PC-3 (cell line): ENCODE results near the gene MALL.

Experiments used
- EZH2 ChIP-seq: fragments of 300-600 bp; sonication (generic); IDR thresholded peaks from one replicate; pipeline ENCODE4 v1.6.1; 2017; ENCODE audit warnings: antibody characterized with exemption, mild to moderate bottlenecking, low read length; ENCODE audit not compliant: unreplicated experiment
- TF ChIP-seq, protein P1 (sequence below): fragments of 300-600 bp; sonication (generic); conservative IDR thresholded peaks from 2 replicates; pipeline ENCODE4 v1.5.1; 2017; ENCODE audit warnings: antibody characterized with exemption, low read depth, mild to moderate bottlenecking, low read length

GRCh38 chr2:110146945-110147332 is 31.3 kb upstream of the MALL start:
- TF ChIP-seq, protein P1, sequence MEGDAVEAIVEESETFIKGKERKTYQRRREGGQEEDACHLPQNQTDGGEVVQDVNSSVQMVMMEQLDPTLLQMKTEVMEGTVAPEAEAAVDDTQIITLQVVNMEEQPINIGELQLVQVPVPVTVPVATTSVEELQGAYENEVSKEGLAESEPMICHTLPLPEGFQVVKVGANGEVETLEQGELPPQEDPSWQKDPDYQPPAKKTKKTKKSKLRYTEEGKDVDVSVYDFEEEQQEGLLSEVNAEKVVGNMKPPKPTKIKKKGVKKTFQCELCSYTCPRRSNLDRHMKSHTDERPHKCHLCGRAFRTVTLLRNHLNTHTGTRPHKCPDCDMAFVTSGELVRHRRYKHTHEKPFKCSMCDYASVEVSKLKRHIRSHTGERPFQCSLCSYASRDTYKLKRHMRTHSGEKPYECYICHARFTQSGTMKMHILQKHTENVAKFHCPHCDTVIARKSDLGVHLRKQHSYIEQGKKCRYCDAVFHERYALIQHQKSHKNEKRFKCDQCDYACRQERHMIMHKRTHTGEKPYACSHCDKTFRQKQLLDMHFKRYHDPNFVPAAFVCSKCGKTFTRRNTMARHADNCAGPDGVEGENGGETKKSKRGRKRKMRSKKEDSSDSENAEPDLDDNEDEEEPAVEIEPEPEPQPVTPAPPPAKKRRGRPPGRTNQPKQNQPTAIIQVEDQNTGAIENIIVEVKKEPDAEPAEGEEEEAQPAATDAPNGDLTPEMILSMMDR = no peak
- TF ChIP-seq EZH2 = no peak
